Ishikawa (cell line): Measurements from ENCODE around the gene PCBP4.

Source experiments
- CEBPB ChIP-seq: IDR thresholded peaks from 2 replicates; pipeline ENCODE4 v1.6.1; 2012
- CREB1 ChIP-seq: IDR thresholded peaks from 2 replicates; pipeline ENCODE4 v1.6.1; 2012; ENCODE audit warnings: low read depth
- EGR1 ChIP-seq: IDR thresholded peaks from 2 replicates; pipeline ENCODE4 v1.6.1; 2012
- EP300 ChIP-seq: IDR thresholded peaks from 2 replicates; pipeline ENCODE4 v1.6.1; 2012; ENCODE audit warnings: borderline replicate concordance
- FOXM1 ChIP-seq: IDR thresholded peaks from 2 replicates; pipeline ENCODE4 v1.6.1; 2012; ENCODE audit warnings: low read depth, borderline replicate concordance
- NFIC ChIP-seq: IDR thresholded peaks from 2 replicates; pipeline ENCODE4 v1.6.1; 2012
- RAD21 ChIP-seq: IDR thresholded peaks from 2 replicates; pipeline ENCODE4 v1.6.1; 2012; ENCODE audit warnings: low read depth
- REST ChIP-seq: IDR thresholded peaks from 2 replicates; pipeline ENCODE4 v1.6.1; 2012; ENCODE audit warnings: low read depth, mild to moderate bottlenecking
- TAF1 ChIP-seq: IDR thresholded peaks from 2 replicates; pipeline ENCODE4 v1.6.1; 2012; ENCODE audit warnings: low read depth, mild to moderate bottlenecking
- TCF12 ChIP-seq: IDR thresholded peaks from 2 replicates; pipeline ENCODE4 v1.6.1; 2012; ENCODE audit warnings: low read depth
- TEAD4 ChIP-seq: IDR thresholded peaks from 2 replicates; pipeline ENCODE4 v1.6.1; 2012
- USF1 ChIP-seq: IDR thresholded peaks from 2 replicates; pipeline ENCODE4 v1.6.1; 2012
- YY1 ChIP-seq: IDR thresholded peaks from 2 replicates; pipeline ENCODE4 v1.6.1; 2012; ENCODE audit warnings: low read depth
- ZBTB7A ChIP-seq: IDR thresholded peaks from 2 replicates; pipeline ENCODE4 v1.6.1; 2012; ENCODE audit warnings: low read depth
- TF ChIP-seq, protein P1 (sequence below): IDR thresholded peaks from 2 replicates; pipeline ENCODE4 v1.6.1; 2012

The PCBP4 gene

DNA sequence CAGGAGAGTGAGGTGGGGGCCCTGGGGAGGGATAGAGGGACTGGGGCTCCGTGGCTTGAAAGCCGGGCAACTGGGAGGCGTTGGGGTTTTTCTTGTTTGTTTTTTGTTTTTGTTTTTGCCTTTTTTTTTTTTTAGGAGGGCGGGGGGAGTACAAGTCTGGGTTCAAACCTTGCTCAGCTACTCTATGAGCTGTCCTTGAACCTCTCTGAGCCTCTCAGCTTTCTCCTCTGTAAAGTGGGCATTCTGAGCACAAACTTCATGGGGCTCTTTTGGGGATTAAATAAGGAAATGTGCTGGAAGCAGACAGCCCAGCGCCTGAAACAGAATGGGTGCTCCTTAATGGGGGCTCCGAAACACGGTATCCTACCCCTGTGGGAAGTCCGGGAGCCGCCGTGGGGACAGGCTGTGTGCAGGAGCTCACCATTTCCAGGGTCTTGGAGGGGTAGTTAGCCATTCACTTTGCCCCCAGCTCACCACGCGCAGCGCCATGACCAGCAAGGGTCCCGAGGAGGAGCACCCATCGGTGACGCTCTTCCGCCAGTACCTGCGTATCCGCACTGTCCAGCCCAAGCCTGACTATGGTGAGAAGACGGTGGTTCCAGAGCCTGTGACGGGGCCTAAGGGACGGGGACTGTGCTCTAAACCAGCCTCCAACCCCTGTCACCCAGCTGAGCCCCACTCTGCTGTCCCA lies 16.5 kb upstream of the PCBP4 start:
- TF ChIP-seq CREB1 (no peak), EGR1 (no peak)

GRCh38 chr3:51982838-51983577 lies 15.8 kb upstream of the PCBP4 start, which contains the start of gene ACY1:
Gene ACY1, plus strand, starts transcription at chr3:51983535. Its CDS starts 530 bp downstream, at chr3:51984065.
- TF ChIP-seq ZBTB7A (peak; percentile 58; the same call in 1 of the 2 replicates), EP300 (no peak), USF1 (peak; percentile 92), TEAD4 (peak; percentile 59; the same call in 1 of the 2 replicates), NFIC (0 out of 2 replicates have a peak, but pooled peaks have one; percentile 14), EGR1 (no peak), YY1 (no peak), REST (no peak), FOXM1 (no peak), RAD21 (no peak), CREB1 (peak; percentile 36; the same call in 1 of the 2 replicates), TAF1 (no peak; the same call in 1 of the 2 replicates), TCF12 (no peak; the same call in 1 of the 2 replicates), CEBPB (no peak)
- TF ChIP-seq, protein P1, sequence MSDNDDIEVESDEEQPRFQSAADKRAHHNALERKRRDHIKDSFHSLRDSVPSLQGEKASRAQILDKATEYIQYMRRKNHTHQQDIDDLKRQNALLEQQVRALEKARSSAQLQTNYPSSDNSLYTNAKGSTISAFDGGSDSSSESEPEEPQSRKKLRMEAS, result peak; percentile 95

- TF ChIP-seq REST (no peak), RAD21 (peak; percentile 5; the same call in 1 of the 2 replicates)
Observed at GRCh38 chr3:51982352-51982837, 15.1 kb upstream of the PCBP4 start.

GRCh38 chr3:51980253-51980652 lies 13.0 kb upstream of the PCBP4 start:
- no peak for TF ChIP-seq EGR1
- no peak for TF ChIP-seq ZBTB7A
- TF ChIP-seq FOXM1, result no peak
- no peak for TF ChIP-seq CREB1
- TF ChIP-seq NFIC, result no peak
- TF ChIP-seq REST, result no peak
- TF ChIP-seq RAD21, result no peak
- no peak for TF ChIP-seq USF1
- no peak for TF ChIP-seq TEAD4
- no peak for TF ChIP-seq TAF1
- TF ChIP-seq, protein P1, result no peak
- TF ChIP-seq CEBPB, result no peak
- no peak for TF ChIP-seq EP300
- no peak for TF ChIP-seq TCF12
- TF ChIP-seq YY1, result no peak
